Keratinocyte (primary cell): Measurements from ENCODE around the gene FOXD4L1. TPM values are rescaled to one million over a fixed set of nuclear protein-coding genes. Genes with fewer than 3 reads are reported as not detected.
"Not testable (repeated sequence)": the region's sequence is repeated elsewhere in the genome, so short reads cannot be mapped to it uniquely, and the experiment has no call there.

Experiments used
- DNase-seq: peaks from one replicate; pipeline ENCODE4 v3.0.0-alpha.2; 2011; ENCODE audit warnings: low read depth, missing footprints, low spot score
- FAIRE-seq: peaks from 2 replicates; lab custom pipeline; 2011; peaks lifted over from hg19 to GRCh38; lab: Jason Lieb, UNC
- H2AFZ ChIP-seq: 2 replicates; pipeline ENCODE4 v1.6.0; 2012; ENCODE audit warnings: low read length, control low read depth, inconsistent platforms; ENCODE audit not compliant: control insufficient read depth
- H3K27ac ChIP-seq: 2 replicates; pipeline ENCODE4 v1.5.1; 2011; ENCODE audit warnings: low read length; ENCODE audit not compliant: control insufficient read depth, insufficient read depth
- H3K27me3 ChIP-seq: 3 replicates; pipeline ENCODE4 v1.6.0; 2011; ENCODE audit warnings: low read length; ENCODE audit not compliant: control insufficient read depth, insufficient read depth; ENCODE audit errors: extremely low read depth
- H3K36me3 ChIP-seq, 2 experiments: 2 replicates in 1 of 2; 3 replicates in 1 of 2; pipeline ENCODE4 v1.5.1; 2011; ENCODE audit warnings: low read length in 2 of 2, mild to moderate bottlenecking in 1 of 2; ENCODE audit not compliant: control insufficient read depth in 2 of 2, insufficient read depth in 2 of 2; ENCODE audit errors: extremely low read depth in 1 of 2
- H3K4me1 ChIP-seq: 3 replicates; pipeline ENCODE4 v1.5.1; 2011; ENCODE audit warnings: low read length; ENCODE audit not compliant: control insufficient read depth, insufficient read depth; ENCODE audit errors: extremely low read depth
- H3K4me2 ChIP-seq: 3 replicates; pipeline ENCODE4 v1.6.0; 2011; ENCODE audit warnings: low read depth, low read length; ENCODE audit not compliant: control insufficient read depth, insufficient read depth; ENCODE audit errors: extremely low read depth
- H3K4me3 ChIP-seq, 3 experiments: fragments of 200-600 bp in 1 of 3; sonication (generic) in 1 of 3; 2 replicates in 2 of 3; 3 replicates in 1 of 3; pipeline ENCODE4 v1.5.1; 2011 to 2016; ENCODE audit warnings: low read length in 3 of 3, mild to moderate bottlenecking in 3 of 3, control low read depth in 2 of 3, inconsistent platforms in 1 of 3, low read depth in 1 of 3, mixed read lengths in 1 of 3, mixed run types in 1 of 3, moderate library complexity in 1 of 3; ENCODE audit not compliant: control insufficient read depth in 2 of 3, insufficient read depth in 2 of 3; ENCODE audit errors: extremely low read depth in 1 of 3
- H3K79me2 ChIP-seq: 2 replicates; pipeline ENCODE4 v1.6.0; 2012; ENCODE audit warnings: low read length; ENCODE audit not compliant: control insufficient read depth, insufficient read depth
- H3K9ac ChIP-seq: 3 replicates; pipeline ENCODE4 v1.6.0; 2011; ENCODE audit warnings: low read length; ENCODE audit not compliant: control insufficient read depth, insufficient read depth; ENCODE audit errors: extremely low read depth
- H3K9me1 ChIP-seq: 3 replicates; pipeline ENCODE4 v1.6.0; 2011; ENCODE audit warnings: low read length; ENCODE audit not compliant: control insufficient read depth, insufficient read depth; ENCODE audit errors: extremely low read depth
- H3K9me3 ChIP-seq: 2 replicates; pipeline ENCODE4 v1.5.1; 2012; ENCODE audit warnings: low read depth, low read length; ENCODE audit not compliant: control insufficient read depth
- H4K20me1 ChIP-seq: 3 replicates; pipeline ENCODE4 v1.6.0; 2011; ENCODE audit warnings: low read length; ENCODE audit not compliant: control insufficient read depth, insufficient read depth; ENCODE audit errors: extremely low read depth
- EZH2 ChIP-seq: IDR thresholded peaks from one replicate; pipeline ENCODE4 v1.6.1; 2012; ENCODE audit warnings: inconsistent platforms, mild to moderate bottlenecking, low read length, moderate library complexity
- dilution Hi-C: fragments of 300-500 bp; cut with MboI; formaldehyde crosslinking; loops from one replicate; pipeline ENCODE4 v1.7.0; 2020; ENCODE audit warnings: low sequenced_read_pairs; ENCODE audit not compliant: extremely low pct_ligation_motif_present
- polyA plus RNA-seq, 5 experiments: library from polyadenylated mRNA; depleted of rRNA in 3 of 5; stranded (reverse) in 3 of 5; stranded (forward) in 1 of 5; unstranded in 1 of 5; fragments of >200 nt; gene quantifications; 1 replicate in 1 of 5; 2 replicates in 3 of 5; 3 replicates in 1 of 5; pipeline versions ENCODE4 v1.2.1 to v1.2.3, GENCODE V29; 2011 to 2012; ENCODE audit warnings: missing spikeins in 2 of 5, low read depth in 1 of 5, low replicate concordance in 1 of 5

FOXD4L1 gene
- polyA plus RNA-seq, 1 donor (not counting 4 experiments of a cell fraction or from before 2014, with no cell fraction given) = 0.09 TPM

GRCh38 chr2:113541204-113541975, 42.9 kb downstream of the FOXD4L1 start:
- H4K20me1 ChIP-seq, H2AFZ ChIP-seq, H3K9me3 ChIP-seq, DNase-seq, H3K36me3 ChIP-seq, H3K9ac ChIP-seq, FAIRE-seq, H3K27me3 ChIP-seq, H3K4me1 ChIP-seq, H3K9me1 ChIP-seq, H3K27ac ChIP-seq, H3K79me2 ChIP-seq, dilution Hi-C loops: not testable (repeated sequence)
- Histone ChIP-seq H3K4me3 (peak overlapping the region; percentile 26 to 43 (median 32)), H3K4me2 (peak overlapping the region; percentile 27)
- TF ChIP-seq EZH2 = peak; percentile 20

GRCh38 chr2:113541976-113542485, 43.6 kb downstream of the FOXD4L1 start:
- H3K9me1 ChIP-seq, H2AFZ ChIP-seq, H3K4me1 ChIP-seq, H3K36me3 ChIP-seq, DNase-seq, H4K20me1 ChIP-seq, H3K9ac ChIP-seq, H3K79me2 ChIP-seq, dilution Hi-C loops, H3K27ac ChIP-seq, H3K9me3 ChIP-seq, FAIRE-seq, H3K4me2 ChIP-seq, H3K27me3 ChIP-seq, H3K4me3 ChIP-seq: not testable (repeated sequence)
- peak; percentile 56 for TF ChIP-seq EZH2

- dilution Hi-C loops, H3K4me2 ChIP-seq, H3K9me1 ChIP-seq: not testable (repeated sequence)
Measured at GRCh38 chr2:113542529-113542928, 44.1 kb downstream of the FOXD4L1 start.

More at GRCh38 chr2:113542529-113542928, 44.1 kb downstream of the FOXD4L1 start:
- not testable (repeated sequence) for H3K9me3 ChIP-seq, H4K20me1 ChIP-seq, H3K4me3 ChIP-seq, H3K27me3 ChIP-seq, H2AFZ ChIP-seq, FAIRE-seq, H3K79me2 ChIP-seq, DNase-seq, H3K4me1 ChIP-seq, H3K27ac ChIP-seq, H3K9ac ChIP-seq, H3K36me3 ChIP-seq
- peak; percentile 23 for TF ChIP-seq EZH2

Other genes starting within 250 kb of the FOXD4L1 start
- 3.4 to 5.9 TPM (median 4.4 TPM) in 3 replicates for gene PAX8, start 219.7 kb upstream of the FOXD4L1 start, polyA plus RNA-seq
- 18.9 to 34.0 TPM (median 19.6 TPM) in 3 replicates for gene ZNG1B, start 61.0 kb upstream of the FOXD4L1 start, polyA plus RNA-seq
- gene RABL2A, start 128.6 kb downstream of the FOXD4L1 start, polyA plus RNA-seq = 6.7 to 10.0 TPM (median 7.6 TPM) in 3 replicates